ENCODE measurements around the gene VASN.

DNA sequence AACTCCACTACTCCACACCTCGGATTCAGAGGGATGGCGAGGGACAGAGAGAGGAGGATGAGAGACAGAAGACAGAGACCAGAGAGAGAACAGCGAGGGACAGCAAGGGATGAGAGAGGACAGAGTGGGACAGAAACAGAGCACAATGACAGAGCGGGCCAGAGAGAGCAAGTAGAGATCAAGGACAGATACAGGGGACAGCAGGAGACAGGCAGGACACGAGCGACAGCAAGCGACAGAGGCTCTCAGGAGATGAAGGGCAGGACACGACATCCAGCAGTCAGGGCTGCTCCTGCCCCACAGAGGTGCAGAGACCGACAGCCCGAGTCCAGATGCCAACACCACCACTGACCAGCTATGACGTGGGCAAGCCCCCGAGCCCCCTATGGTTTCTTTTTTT lies 29.9 kb downstream of the VASN start:
- TF ChIP-seq EZH2phosphoT487 (IDR thresholded peaks at IDR 0.05) = no peak
- TF ChIP-seq, protein P1, sequence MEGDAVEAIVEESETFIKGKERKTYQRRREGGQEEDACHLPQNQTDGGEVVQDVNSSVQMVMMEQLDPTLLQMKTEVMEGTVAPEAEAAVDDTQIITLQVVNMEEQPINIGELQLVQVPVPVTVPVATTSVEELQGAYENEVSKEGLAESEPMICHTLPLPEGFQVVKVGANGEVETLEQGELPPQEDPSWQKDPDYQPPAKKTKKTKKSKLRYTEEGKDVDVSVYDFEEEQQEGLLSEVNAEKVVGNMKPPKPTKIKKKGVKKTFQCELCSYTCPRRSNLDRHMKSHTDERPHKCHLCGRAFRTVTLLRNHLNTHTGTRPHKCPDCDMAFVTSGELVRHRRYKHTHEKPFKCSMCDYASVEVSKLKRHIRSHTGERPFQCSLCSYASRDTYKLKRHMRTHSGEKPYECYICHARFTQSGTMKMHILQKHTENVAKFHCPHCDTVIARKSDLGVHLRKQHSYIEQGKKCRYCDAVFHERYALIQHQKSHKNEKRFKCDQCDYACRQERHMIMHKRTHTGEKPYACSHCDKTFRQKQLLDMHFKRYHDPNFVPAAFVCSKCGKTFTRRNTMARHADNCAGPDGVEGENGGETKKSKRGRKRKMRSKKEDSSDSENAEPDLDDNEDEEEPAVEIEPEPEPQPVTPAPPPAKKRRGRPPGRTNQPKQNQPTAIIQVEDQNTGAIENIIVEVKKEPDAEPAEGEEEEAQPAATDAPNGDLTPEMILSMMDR (IDR thresholded peaks at IDR 0.05) = no peak
- no peak for TF ChIP-seq EZH2 (IDR thresholded peaks at IDR 0.05)

Data from neural progenitor cell (in vitro differentiated cells).